Psoas muscle (tissue), 8 donors: ENCODE data around the gene CNDP2. TPM values are rescaled to one million over a fixed set of nuclear protein-coding genes. Genes with fewer than 3 reads are reported as not detected.

Source experiments
- ATAC-seq, 4 donors: fragments of 200-7000 bp; cut with Tn5 transposase; one replicate each; pipeline ENCODE4 v1.9.1; 2020; ENCODE audit warnings: moderate library complexity in 3 of 4, mild to moderate bottlenecking in 2 of 4
- DNase-seq, 2 donors: peaks; one replicate each; pipeline ENCODE4 v3.0.0-alpha.2; 2020
- H3K27ac ChIP-seq: fragments of 200-600 bp; one replicate; pipeline ENCODE4 v1.8.0; 2022
- H3K27me3 ChIP-seq, 3 donors: fragments of 200-600 bp in 1 of 3; one replicate each; pipeline versions ENCODE4 v1.6.1 to v1.8.0; 2013 to 2022; ENCODE audit warnings: low read length in 2 of 3, mild to moderate bottlenecking in 2 of 3, moderate library complexity in 1 of 3; ENCODE audit not compliant: insufficient read depth in 3 of 3
- H3K36me3 ChIP-seq, 2 donors: fragments of 200-600 bp in 1 of 2; one replicate each; pipeline versions ENCODE4 v1.6.1 to v1.8.0; 2013 to 2022; ENCODE audit warnings: low read depth in 1 of 2, mild to moderate bottlenecking in 1 of 2, moderate library complexity in 1 of 2; ENCODE audit not compliant: insufficient read depth in 1 of 2
- H3K4me1 ChIP-seq: fragments of 200-600 bp; one replicate; pipeline ENCODE4 v1.8.0; 2022
- H3K4me3 ChIP-seq: fragments of 200-600 bp; one replicate; pipeline ENCODE4 v1.8.0; 2022; ENCODE audit warnings: mild to moderate bottlenecking
- H3K9me3 ChIP-seq: fragments of 200-600 bp; one replicate; pipeline ENCODE4 v1.8.0; 2022
- WGBS, 3 donors: extraction: QIAGEN DNeasy Blood & Tissue Kit; methylation state at CpG; one replicate each; pipeline versions ENCODE4 v1.1.6 to v1.1.7; 2013; 5-methylcytosine and 5-hydroxymethylcytosine counted together
- intact Hi-C, 2 donors: fragments of 100-400 bp; cut with DNase I; formaldehyde crosslinking; loops; one replicate each; pipeline versions ENCODE4 v1.11.0 to v1.14.2; 2022
- polyA plus RNA-seq, 3 donors: library from polyadenylated mRNA; stranded (reverse); fragments of 200-250 nt; gene quantifications; one replicate each; pipeline ENCODE4 v1.2.3, GENCODE V29; 2013
- total RNA-seq, 4 donors: library from RNA; stranded (reverse); fragmentation: NEBNext Ultra II Directional in 2 of 4; extraction: Animal tissue kit (Norgen Biotek cat#: 25700) in 2 of 4; gene quantifications; one replicate each; pipeline versions ENCODE4 v1.2.1 to v1.2.4, GENCODE V29; 2021 to 2023
- TF ChIP-seq, protein P1 (sequence below): fragments of 200-600 bp; IDR thresholded peaks from one replicate; pipeline ENCODE4 v1.8.0; 2022; ENCODE audit warnings: antibody characterized with exemption
- donor health status: healthy with polysubstance abuse.
- donor health status: DM: no; HTN: no; CAD: no; lungs with moderate emphysema.
- donor health status: Bipolar disorder and iron deficiency.
- donor health status: healthy.
- donor health status: DM: yes; HTN: yes; CAD: no.
- donor health status: DM: no; HTN: no; CAD: no.
- donor health status: DM: no; HTN: no; CAD: no.
- donor health status: DM: yes; HTN: yes; CAD: no.

The CNDP2 gene
- total and polyA plus RNA-seq, 7 donors, result 24.3 to 51.9 (median 41.4) TPM

DNA sequence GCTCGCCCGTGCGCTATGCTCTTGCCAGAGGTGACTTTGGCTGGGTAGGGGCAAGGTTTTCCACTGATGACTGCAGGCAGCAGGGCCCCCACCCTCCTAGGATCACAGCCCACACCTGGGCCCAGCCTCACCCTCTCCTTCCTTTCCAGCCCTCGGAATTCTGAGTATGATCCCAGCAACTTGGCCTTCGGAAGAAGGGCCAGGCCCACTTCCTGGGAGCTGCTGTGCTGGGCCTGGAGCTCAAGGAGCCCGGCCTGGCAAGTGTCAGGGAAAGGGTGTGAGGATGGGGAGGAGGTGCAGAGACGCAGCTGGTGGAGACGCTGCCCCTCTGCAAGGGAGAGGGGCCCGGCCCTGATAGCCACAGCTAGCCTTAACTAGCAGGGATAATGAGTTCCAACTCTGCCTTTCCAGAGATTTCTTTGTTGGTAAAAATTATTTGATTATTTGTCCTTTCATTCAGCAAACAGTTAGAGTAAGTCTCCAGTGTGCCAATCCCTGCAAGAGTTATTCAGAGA is 36.4 kb downstream of the CNDP2 start:
- 53 to 64% (median 61%) methylated on average over 8 to 9 of the region's 9 CpGs for WGBS, 3 donors
- H3K4me1 ChIP-seq, result no peaks in the 10 kb centered on the region
- intact Hi-C loops, result loop anchor here in 1 of 2 donors (10.0 kb wide), 1 partner anchor 58 kb away; no protein-coding TSS in a partner anchor
- no peak for ATAC-seq
- no peak overlapping the region for H3K27ac ChIP-seq
- DNase-seq, result no peak
- no peaks in the 10 kb centered on the region for H3K27me3 ChIP-seq
- H3K9me3 ChIP-seq, result no peaks in the 10 kb centered on the region
- TF ChIP-seq, protein P1, sequence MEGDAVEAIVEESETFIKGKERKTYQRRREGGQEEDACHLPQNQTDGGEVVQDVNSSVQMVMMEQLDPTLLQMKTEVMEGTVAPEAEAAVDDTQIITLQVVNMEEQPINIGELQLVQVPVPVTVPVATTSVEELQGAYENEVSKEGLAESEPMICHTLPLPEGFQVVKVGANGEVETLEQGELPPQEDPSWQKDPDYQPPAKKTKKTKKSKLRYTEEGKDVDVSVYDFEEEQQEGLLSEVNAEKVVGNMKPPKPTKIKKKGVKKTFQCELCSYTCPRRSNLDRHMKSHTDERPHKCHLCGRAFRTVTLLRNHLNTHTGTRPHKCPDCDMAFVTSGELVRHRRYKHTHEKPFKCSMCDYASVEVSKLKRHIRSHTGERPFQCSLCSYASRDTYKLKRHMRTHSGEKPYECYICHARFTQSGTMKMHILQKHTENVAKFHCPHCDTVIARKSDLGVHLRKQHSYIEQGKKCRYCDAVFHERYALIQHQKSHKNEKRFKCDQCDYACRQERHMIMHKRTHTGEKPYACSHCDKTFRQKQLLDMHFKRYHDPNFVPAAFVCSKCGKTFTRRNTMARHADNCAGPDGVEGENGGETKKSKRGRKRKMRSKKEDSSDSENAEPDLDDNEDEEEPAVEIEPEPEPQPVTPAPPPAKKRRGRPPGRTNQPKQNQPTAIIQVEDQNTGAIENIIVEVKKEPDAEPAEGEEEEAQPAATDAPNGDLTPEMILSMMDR, result no peak
- no peaks in the 10 kb centered on the region for H3K36me3 ChIP-seq
- no peak overlapping the region for H3K4me3 ChIP-seq

DNA sequence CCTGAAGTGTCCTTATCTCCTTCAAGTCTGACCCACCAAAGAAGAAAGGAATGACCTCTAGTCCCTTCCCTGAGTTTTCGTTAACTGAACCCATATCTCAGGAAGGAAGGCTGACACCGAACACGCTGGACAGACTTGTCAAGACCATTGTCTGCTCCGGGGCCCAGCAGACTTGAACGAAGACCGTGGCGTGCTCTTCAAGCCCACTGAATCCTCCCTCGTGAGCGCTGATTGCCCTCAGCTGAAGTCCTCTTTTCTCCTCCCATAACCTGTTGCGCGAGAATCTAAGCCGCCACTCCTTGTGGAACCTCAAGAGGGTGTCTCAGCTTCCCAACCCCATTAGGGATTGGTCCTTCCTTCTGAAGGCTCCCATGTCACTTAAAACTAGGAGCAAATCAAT is 37.5 kb downstream of the CNDP2 start:
- H3K36me3 ChIP-seq, result no peaks in the 10 kb centered on the region
- no peak overlapping the region for H3K4me3 ChIP-seq
- intact Hi-C loops, result loop anchor here in 1 of 2 donors (10.0 kb wide), 1 partner anchor 59 kb away; no protein-coding TSS in a partner anchor
- no peak for DNase-seq
- TF ChIP-seq, protein P1, result no peak
- no peak for ATAC-seq
- H3K27me3 ChIP-seq, result no peaks in the 10 kb centered on the region
- WGBS, 3 donors, result 86 to 92% (median 89%) methylated on average over 12 of the region's 12 CpGs
- H3K27ac ChIP-seq, result no peak overlapping the region
- H3K4me1 ChIP-seq, result no peaks in the 10 kb centered on the region
- H3K9me3 ChIP-seq, result no peaks in the 10 kb centered on the region

GRCh38 chr18:74534150-74534969 is 38.2 kb downstream of the CNDP2 start, which contains the start of gene CNDP1:
TSS of gene CNDP1 (plus strand) at chr18:74534500. CDS start at chr18:74534668, 168 bp downstream.
- H3K4me1 ChIP-seq, result no peaks in the 10 kb centered on the region
- DNase-seq (no peak), ATAC-seq (no peak)
- intact Hi-C loops, result loop anchor here in 1 of 2 donors (10.0 kb wide), 1 partner anchor 60 kb away; no protein-coding TSS in a partner anchor
- H3K27me3 ChIP-seq, result no peaks in the 10 kb centered on the region
- no peaks in the 10 kb centered on the region for H3K9me3 ChIP-seq
- H3K36me3 ChIP-seq, result no peaks in the 10 kb centered on the region
- H3K27ac ChIP-seq, result no peak within 1 kb of the TSS
- TF ChIP-seq, protein P1, result no peak
- WGBS, 3 donors, result 64 to 76% (median 71%) methylated on average over 21 of the region's 21 CpGs
- H3K4me3 ChIP-seq, result no peak within 1 kb of the TSS

GRCh38 chr18:74534981-74535649 is 39.0 kb downstream of the CNDP2 start:
- TF ChIP-seq, protein P1, result no peak
- DNase-seq, result no peak
- H3K27ac ChIP-seq, result no peak overlapping the region
- H3K9me3 ChIP-seq, result no peaks in the 10 kb centered on the region
- intact Hi-C loops, result loop anchor here in 1 of 2 donors (10.0 kb wide), 1 partner anchor 60 kb away; no protein-coding TSS in a partner anchor
- no peak overlapping the region for H3K4me3 ChIP-seq
- H3K36me3 ChIP-seq, result no peaks in the 10 kb centered on the region
- no peak for ATAC-seq
- no peaks in the 10 kb centered on the region for H3K27me3 ChIP-seq
- 88 to 89% (median 89%) methylated on average over 9 of the region's 9 CpGs for WGBS, 3 donors
- no peaks in the 10 kb centered on the region for H3K4me1 ChIP-seq
